LNCAP (cell line): Measurements from ENCODE around the gene XPNPEP3.

Experiments used
- CTCF ChIP-seq: fragments of 450-650 bp; IDR thresholded peaks from 2 replicates; pipeline ENCODE4 v1.5.1; 2017; ENCODE audit warnings: mild to moderate bottlenecking

The XPNPEP3 gene

GRCh38 chr22:40856513-40857308 is at the start of gene XPNPEP3, which contains the start of gene ST13:
TSS of gene XPNPEP3 (plus strand) at chr22:40857148. CDS start at chr22:40857182, 34 bp downstream.
TSS of gene ST13 (minus strand) at chr22:40856639. CDS start at chr22:40856540, 99 bp downstream.
- TF ChIP-seq CTCF = no peak

GRCh38 chr22:40808018-40808841 is 48.7 kb upstream of the XPNPEP3 start:
- no peak for TF ChIP-seq CTCF

GRCh38 chr22:40813912-40814315 is 43.0 kb upstream of the XPNPEP3 start:
- TF ChIP-seq CTCF = no peak

- TF ChIP-seq CTCF = no peak
Measured at GRCh38 chr22:40817737-40818136, 39.2 kb upstream of the XPNPEP3 start.

- no peak for TF ChIP-seq CTCF
Measured at GRCh38 chr22:40818192-40818746, 38.7 kb upstream of the XPNPEP3 start.

- TF ChIP-seq CTCF = peak; percentile 49; the same call in 1 of the 2 replicates
Measured at GRCh38 chr22:40818747-40819598, 38.0 kb upstream of the XPNPEP3 start, which contains the start of gene SLC25A17. TSS of gene SLC25A17 (minus strand) at chr22:40819346. CDS start at chr22:40819248, 98 bp downstream.
